ENCODE data around the gene SPAG16.
A peak's percentile ranks its signal among the peaks of the same experiment; 100 is the strongest.

SPAG16 gene

DNA sequence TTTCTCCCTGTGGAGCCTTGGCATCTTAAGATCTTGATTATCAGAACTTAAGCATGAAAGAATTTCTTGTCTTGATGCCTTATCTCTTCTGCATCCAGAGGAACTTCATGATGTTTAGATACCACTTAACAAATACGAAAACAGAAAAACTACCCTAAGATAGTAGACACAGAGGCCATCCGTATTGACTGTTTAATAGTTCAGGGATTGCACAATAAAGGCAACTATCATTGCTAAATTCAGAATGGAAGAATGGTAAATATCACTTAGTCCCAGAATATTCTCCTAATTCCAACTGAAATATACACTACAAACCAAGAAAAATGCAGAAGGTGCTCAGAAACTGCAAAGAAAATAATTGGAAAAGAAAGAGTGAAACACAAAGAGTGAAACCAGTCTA is 912.0 kb downstream of the SPAG16 start:
- no peak for DNase-seq

DNA sequence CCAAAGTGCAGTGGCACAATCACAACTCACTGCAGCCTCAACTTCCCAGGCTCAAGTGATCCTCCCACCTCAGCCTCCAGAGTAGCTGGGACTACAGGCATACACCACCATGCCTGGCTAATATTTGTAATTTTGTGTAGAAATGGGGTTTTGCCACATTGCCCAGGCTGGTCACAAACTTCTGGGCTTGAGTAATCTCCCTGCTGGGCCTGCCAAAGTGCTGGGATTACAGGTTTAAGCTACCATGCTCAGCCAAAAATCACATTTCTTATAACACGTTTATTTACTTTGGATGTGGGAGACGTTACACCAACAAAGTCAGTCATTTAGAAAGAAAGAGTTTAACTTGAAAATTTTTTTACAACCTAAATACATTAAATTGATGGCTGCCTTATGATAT is 917.6 kb downstream of the SPAG16 start:
- DNase-seq, result no peak

DNA sequence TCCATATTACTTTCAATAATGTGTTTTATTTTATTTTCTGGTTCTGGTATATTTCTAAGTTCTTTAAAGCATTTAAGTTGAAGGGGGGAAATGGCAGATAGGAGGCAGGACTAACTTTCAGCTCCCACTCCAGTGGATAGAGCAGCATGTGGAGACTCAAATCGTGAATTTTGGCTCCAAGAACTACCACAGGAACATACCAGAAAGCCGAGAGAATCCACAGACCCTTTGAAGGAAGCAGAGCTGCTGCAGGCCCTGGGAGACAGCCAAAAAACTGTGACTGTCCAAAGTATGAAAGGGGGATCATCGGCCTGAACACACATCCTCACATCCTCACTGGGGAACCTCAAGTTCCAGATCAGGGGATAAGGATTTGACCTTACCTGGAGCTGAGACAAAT is 919.0 kb downstream of the SPAG16 start:
- no peak for DNase-seq

- DNase-seq, result no peak
These were observed 919.6 kb downstream of the SPAG16 start for GRCh38 chr2:214203744-214204289.

DNA sequence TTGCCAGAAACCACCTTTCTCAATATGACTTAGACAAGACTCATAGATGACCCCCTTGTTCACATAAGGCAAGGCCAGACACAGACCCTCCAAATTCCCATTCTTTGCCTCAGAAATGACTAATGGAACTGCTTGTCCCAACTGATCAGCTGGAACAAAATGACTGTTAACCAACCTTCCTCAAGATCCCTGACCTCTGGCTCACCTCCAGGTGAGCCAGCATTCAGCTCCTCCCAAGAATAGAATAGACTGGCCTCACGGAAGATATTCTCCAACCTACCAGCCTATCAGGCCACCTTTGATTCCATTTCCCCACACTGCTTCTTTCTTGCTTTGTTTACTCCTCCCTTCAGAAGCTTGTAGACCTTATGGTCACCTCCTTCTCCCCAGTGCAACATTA is 930.8 kb downstream of the SPAG16 start:
- no peak for DNase-seq

DNA sequence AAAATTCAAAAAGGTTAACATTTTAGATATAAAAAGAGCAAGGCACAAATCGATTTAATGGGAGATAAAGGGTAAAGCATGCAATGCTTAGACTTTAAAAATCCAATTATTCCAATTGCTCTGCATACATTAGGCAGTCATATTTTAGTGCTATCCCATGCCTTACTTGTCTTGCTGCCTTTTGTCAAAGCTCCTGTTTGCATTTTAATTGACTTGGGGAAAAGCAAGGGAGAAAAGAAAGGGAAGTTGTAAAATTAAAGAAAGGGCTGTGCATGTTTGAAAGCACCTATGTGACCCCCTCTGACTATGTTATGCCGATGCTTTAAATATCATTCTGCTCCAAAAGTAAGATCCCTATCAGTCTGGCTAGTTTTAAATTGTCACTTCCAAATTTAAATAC is 932.9 kb downstream of the SPAG16 start:
- no peak for DNase-seq

DNA sequence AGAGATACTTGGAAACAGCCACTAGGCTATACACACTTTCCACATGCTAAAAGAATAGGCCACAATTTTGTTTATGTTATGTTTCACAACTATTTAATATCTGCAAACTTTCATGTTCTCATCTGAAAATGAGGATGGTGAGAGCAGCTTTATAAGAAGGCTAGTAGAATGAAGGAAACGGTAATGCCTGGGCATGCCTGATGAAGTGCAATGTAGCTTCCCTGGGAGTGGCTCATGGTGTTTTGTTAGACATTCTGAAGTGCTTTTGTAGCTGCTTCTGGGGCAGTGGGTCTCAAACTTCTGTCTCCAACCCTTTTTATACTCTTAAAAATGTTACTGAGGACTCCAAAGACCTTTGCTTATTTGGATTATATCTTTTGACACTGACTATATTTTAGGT is 933.3 kb downstream of the SPAG16 start:
- no peak for DNase-seq

- DNase-seq, result no peak
These were observed 936.0 kb downstream of the SPAG16 start for GRCh38 chr2:214220251-214220650.

GRCh38 chr2:214226061-214226460 is 941.8 kb downstream of the SPAG16 start:
- DNase-seq, result no peak

GRCh38 chr2:214232271-214232670 is 948.0 kb downstream of the SPAG16 start:
- DNase-seq, result no peak

DNA sequence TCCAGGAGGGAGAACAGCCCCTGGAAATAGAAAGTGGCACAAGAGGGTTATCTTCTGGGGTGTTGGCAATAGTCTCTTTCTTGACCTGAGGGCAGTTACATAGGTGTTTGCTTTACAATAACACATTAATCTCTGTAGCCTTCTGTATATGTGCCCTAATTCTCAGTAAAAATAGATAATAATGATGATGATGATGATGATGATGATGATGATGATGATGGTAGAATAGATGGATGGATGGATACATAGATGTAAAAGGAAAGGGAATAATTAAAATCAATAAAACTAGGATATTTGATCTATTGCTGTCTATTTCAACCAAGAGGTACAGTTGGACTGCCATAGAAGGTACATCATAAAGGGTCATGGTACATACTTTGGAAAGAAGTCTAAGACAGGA is 948.9 kb downstream of the SPAG16 start:
- no peak for DNase-seq

DNA sequence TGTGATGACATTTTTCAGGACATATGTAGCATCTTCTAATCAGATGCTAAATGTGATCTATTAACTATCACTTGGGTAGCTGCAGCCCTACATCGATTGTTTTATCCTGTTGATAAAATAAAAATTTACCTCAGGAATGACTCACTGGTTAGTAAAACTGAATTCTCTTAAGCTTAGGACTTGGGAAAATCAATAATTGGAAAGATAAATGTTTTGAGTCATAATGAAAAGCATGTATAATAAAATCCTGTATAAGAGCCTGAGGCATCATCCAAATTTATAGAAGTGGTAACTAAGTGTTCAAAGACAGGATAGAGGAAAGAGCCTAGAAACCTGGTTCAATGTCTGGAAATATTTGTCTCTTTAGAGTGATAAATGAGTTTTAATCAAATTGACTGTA is 958.5 kb downstream of the SPAG16 start:
- no peak for DNase-seq

DNA sequence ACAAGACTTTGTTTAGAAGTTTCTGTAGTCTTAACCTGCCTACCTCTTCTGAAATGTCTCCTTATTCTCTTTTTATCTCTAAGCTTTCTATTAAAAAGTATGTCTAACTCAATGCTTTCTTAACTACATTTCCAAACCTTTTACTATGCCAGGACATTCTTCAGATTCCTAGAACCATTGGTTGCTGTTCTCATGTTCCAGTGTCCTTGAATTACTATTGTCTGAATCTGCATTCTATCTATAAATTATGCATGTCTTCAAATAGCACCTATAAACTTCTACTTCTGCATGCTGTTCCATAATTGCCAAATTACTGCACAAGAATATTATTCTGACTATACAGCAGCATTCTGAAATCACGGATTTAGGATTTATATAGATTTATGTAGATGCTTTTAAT is 960.6 kb downstream of the SPAG16 start:
- DNase-seq, result no peak

- DNase-seq, result no peak
These were observed 962.2 kb downstream of the SPAG16 start for GRCh38 chr2:214246417-214246816.

GRCh38 chr2:214247531-214247930 is 963.3 kb downstream of the SPAG16 start:
- DNase-seq, result no peak

DNA sequence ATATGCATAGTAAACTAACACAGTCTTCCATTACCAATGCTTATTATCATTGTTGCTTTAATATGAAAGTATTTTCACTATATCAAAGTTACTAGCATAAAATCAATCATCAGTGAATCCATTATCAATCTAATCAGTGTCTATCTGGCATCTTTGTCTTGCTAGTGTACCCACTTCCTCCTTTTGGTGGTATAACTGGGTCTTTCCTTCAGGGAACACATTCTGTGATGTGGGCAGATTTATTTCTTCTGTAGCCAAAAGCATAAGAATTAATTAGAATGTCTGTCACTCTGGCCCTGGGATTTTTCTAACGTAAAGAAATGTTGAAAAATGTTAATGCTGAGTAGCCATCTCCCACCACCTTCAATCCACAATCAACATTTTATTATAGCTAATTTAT is 970.8 kb downstream of the SPAG16 start:
- no peak for DNase-seq

GRCh38 chr2:214261683-214262082 is 977.4 kb downstream of the SPAG16 start:
- no peak for DNase-seq

GRCh38 chr2:214264171-214264570 is 979.9 kb downstream of the SPAG16 start:
- DNase-seq, result no peak

DNA sequence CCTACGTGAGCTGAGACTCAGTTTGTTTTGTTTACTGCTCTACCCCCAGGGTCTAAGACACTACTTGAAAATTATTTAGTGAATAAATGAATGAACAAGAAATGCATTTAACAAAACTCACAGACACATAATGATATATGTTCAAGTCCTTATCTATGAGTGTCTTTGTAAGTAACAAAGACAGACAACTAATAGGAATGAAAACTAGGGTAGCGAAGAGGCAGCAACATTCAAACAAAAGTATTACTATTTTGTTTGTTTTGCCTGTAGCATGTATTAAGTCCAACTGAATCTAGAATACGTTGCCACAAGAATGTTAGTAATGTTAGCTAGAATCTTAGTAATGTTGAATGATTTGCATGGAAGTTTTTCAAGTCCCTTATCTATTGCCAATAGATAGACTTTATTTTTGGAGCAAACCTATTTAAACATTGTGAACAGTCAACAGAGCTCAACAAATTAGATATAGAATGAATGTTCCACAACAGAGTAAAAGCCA is 981.8 kb downstream of the SPAG16 start:
- no peak for DNase-seq

DNA sequence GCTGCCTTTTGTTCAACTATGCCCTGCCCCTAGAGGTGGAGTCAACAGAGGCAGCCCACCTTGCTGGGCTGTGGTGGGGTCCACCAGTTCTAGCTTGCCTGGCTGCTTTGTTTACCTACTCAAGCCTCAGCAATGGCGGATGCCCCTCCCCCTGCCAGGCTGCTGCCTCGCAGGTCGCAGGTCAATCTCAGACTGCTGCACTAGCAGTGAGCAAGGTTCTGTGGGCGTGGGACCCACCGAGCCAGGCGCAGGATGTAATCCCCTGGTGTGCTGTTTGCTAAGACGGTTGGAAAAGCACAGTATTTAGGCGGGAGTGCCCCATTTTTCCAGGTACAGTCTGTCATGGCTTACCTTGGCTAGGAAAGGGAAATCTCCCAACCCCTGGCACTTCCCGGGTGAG is 993.6 kb downstream of the SPAG16 start:
- no peak for DNase-seq

DNA sequence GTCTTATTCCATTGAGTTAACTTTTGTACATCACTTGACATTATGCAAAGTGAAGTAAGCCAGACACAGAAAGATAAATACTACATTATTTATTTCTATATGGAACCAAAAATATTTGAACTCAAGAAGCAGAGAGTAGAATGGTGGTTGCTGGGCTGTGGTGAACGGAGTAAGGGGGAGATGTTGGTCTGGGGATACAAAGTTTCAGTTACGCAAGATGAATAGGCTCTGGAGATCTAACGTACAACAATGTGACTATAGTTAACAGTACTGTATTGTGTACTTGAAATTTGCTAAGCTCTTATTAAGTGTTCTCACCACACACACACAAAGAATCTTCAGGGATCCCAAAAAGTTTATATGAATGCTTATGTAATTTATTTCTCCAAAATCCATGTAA is 1001.7 kb downstream of the SPAG16 start:
- DNase-seq, result no peak

DNA sequence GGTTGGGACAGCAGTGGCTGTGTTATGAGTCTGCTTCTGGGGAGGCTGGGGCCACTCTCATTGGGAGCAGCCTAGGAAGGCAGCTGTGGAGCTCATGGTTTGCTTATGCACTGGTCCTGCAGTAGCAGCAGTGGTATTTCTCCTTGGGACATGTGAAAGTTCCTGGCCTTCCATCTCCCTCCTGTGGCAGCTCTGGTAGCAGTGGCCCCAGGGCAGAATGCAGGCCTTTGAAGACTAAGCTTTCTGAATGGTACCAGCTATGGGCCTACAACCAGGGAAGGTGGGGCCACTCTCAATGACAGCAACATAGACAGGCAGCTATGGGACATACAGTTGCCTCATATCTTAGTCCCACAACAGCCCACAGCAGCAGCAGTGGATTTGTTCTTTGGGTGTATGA is 1009.3 kb downstream of the SPAG16 start:
- no peak for DNase-seq

- no peak for DNase-seq
These were observed 1010.2 kb downstream of the SPAG16 start for GRCh38 chr2:214294426-214294825.

DNA sequence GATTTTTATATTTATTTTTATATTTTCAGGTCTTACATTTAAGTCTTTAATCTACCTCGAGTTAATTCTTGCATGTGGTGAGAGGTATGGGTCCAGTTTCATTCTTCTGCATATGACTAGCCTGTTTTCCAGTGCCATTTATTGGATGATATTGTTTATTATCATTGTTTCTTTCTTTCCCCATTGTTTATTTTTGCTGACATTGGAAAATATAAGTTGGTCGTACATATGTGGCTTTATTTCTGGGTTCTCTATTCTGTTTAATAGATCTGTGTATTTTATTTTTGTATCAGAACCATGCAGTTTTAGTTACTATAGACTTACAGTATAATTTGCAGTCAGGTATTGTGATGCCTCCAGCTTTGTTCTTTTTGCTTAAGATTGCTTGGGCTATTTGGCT is 1013.2 kb downstream of the SPAG16 start:
- DNase-seq, result no peak

- no peak for DNase-seq
These were observed 1026.1 kb downstream of the SPAG16 start for GRCh38 chr2:214310319-214310718.

- DNase-seq, result peak; percentile 15
These were observed 1026.8 kb downstream of the SPAG16 start for GRCh38 chr2:214311031-214311533.
